GM23338 (cell line): Measurements from ENCODE around the gene CD4. TPM values are rescaled to one million over a fixed set of nuclear protein-coding genes. Genes with fewer than 3 reads are reported as not detected.
A peak's percentile ranks its signal among the peaks of the same experiment; 100 is the strongest.

Source experiments
- ATAC-seq: fragments of 200-7000 bp; cut with Tn5 transposase; 3 replicates; pipeline ENCODE4 v1.9.1; 2020
- DNase-seq: peaks from one replicate; pipeline ENCODE4 v3.0.0-alpha.2; 2015; ENCODE audit warnings: low spot score
- H2AFZ ChIP-seq: fragments of 200-600 bp; sonication (generic); 2 replicates; pipeline ENCODE4 v1.8.0; 2016; ENCODE audit warnings: antibody characterized with exemption, mild to moderate bottlenecking, moderate library complexity
- H3F3A ChIP-seq: fragments of 200-600 bp; sonication (generic); replicated peaks from 2 replicates; pipeline ENCODE4 v1.8.0; 2017; ENCODE audit warnings: antibody characterized with exemption, mixed run types, low read depth
- H3K27ac ChIP-seq: fragments of 200-600 bp; sonication (generic); 2 replicates; pipeline ENCODE4 v1.6.1; 2016; ENCODE audit warnings: low read depth
- H3K27me3 ChIP-seq: fragments of 200-600 bp; sonication (generic); 2 replicates; pipeline ENCODE4 v1.8.0; 2016; ENCODE audit warnings: mild to moderate bottlenecking, mixed run types, moderate library complexity; ENCODE audit not compliant: insufficient read depth
- H3K36me3 ChIP-seq: fragments of 200-600 bp; sonication (generic); 2 replicates; pipeline ENCODE4 v1.8.0; 2016; ENCODE audit warnings: mild to moderate bottlenecking; ENCODE audit not compliant: insufficient read depth
- H3K4me1 ChIP-seq: fragments of 200-600 bp; sonication (generic); 2 replicates; pipeline ENCODE4 v1.8.0; 2016; ENCODE audit warnings: mild to moderate bottlenecking, moderate library complexity; ENCODE audit not compliant: insufficient read depth
- H3K4me2 ChIP-seq: fragments of 200-600 bp; sonication (generic); 2 replicates; pipeline ENCODE4 v1.7.1; 2017; ENCODE audit warnings: mixed run types
- H3K4me3 ChIP-seq: fragments of 200-600 bp; sonication (generic); 2 replicates; pipeline ENCODE4 v1.6.1; 2016; ENCODE audit warnings: mixed run types
- H3K79me2 ChIP-seq: fragments of 200-600 bp; sonication (generic); replicated peaks from 2 replicates; pipeline ENCODE4 v1.8.0; 2017; ENCODE audit warnings: mild to moderate bottlenecking; ENCODE audit not compliant: insufficient read depth
- H3K9me2 ChIP-seq: fragments of 200-600 bp; sonication (generic); 2 replicates; pipeline ENCODE4 v1.8.0; 2017; ENCODE audit not compliant: insufficient read depth
- H4K20me1 ChIP-seq: fragments of 200-600 bp; sonication (generic); replicated peaks from 2 replicates; pipeline ENCODE4 v1.8.0; 2017; ENCODE audit warnings: mild to moderate bottlenecking; ENCODE audit not compliant: insufficient read depth
- H3K27ac Mint-ChIP-seq: 2 replicates; pipeline ENCODE4 v1.8.0; 2020; ENCODE audit warnings: inconsistent platforms, mild to moderate bottlenecking, moderate library complexity, mixed read lengths
- H3K27me3 Mint-ChIP-seq: 3 replicates; pipeline ENCODE4 v1.8.0; 2022; ENCODE audit warnings: low read depth, mild to moderate bottlenecking, moderate library complexity, mixed read lengths, inconsistent platforms; ENCODE audit not compliant: insufficient read depth, poor library complexity
- H3K36me3 Mint-ChIP-seq: 3 replicates; pipeline ENCODE4 v1.8.0; 2021; ENCODE audit warnings: low read depth, mild to moderate bottlenecking, inconsistent platforms, moderate library complexity, mixed read lengths
- H3K4me1 Mint-ChIP-seq: 3 replicates; pipeline ENCODE4 v1.8.0; 2020; ENCODE audit warnings: mild to moderate bottlenecking, inconsistent platforms, mixed read lengths
- H3K4me3 Mint-ChIP-seq: 3 replicates; pipeline ENCODE4 v1.8.0; 2021; ENCODE audit warnings: moderate library complexity, mild to moderate bottlenecking, inconsistent platforms, mixed read lengths
- H3K9me3 Mint-ChIP-seq: 3 replicates; pipeline ENCODE4 v1.8.0; 2020; ENCODE audit warnings: moderate library complexity, mild to moderate bottlenecking, inconsistent platforms, mixed read lengths
- CREB1 ChIP-seq: fragments of 250-450 bp; sonication (Bioruptor Pico); IDR thresholded peaks from 2 replicates; pipeline ENCODE4 v1.5.0; 2020; ENCODE audit warnings: low read depth, mild to moderate bottlenecking, moderate library complexity
- EZH2 ChIP-seq: fragments of 200-600 bp; sonication (generic); IDR thresholded peaks from one replicate; pipeline ENCODE4 v1.8.0; 2017; ENCODE audit warnings: antibody characterized with exemption, mild to moderate bottlenecking, low read depth; ENCODE audit not compliant: unreplicated experiment
- JUNB ChIP-seq: IDR thresholded peaks from one replicate; pipeline ENCODE4 v1.6.1; 2016; ENCODE audit warnings: antibody characterized with exemption; ENCODE audit not compliant: unreplicated experiment
- NANOG ChIP-seq: IDR thresholded peaks from 2 replicates; pipeline ENCODE4 v1.6.1; 2016; ENCODE audit warnings: antibody characterized with exemption, borderline replicate concordance
- REST ChIP-seq: IDR thresholded peaks from one replicate; pipeline ENCODE4 v1.6.1; 2018; ENCODE audit warnings: antibody characterized with exemption; ENCODE audit not compliant: unreplicated experiment
- STAT1 ChIP-seq: IDR thresholded peaks from one replicate; pipeline ENCODE4 v1.6.1; 2016; ENCODE audit warnings: antibody characterized with exemption; ENCODE audit not compliant: unreplicated experiment
- ZNF114 ChIP-seq: fragments of 250-450 bp; sonication (Bioruptor Pico); IDR thresholded peaks from 2 replicates; pipeline ENCODE4 v1.5.0; 2020; ENCODE audit warnings: mild to moderate bottlenecking, moderate library complexity
- polyA plus RNA-seq: library from polyadenylated mRNA; unstranded; fragments of >200 nt; fragmentation: Nextera tagmentation; extraction: Ambion mirVana; gene quantifications from 2 replicates; pipeline ENCODE4 v1.2.1, GENCODE V29; 2016
- total RNA-seq: library from RNA; depleted of rRNA; stranded (reverse); fragments of >200 nt; shearing (Covaris generic); gene quantifications from 2 replicates; pipeline ENCODE4 v1.2.3, GENCODE V29; 2014
- TF ChIP-seq, protein P1 (sequence below): fragments of 250-450 bp; sonication (Bioruptor Pico); IDR thresholded peaks from 2 replicates; pipeline ENCODE4 v1.5.0; 2020; ENCODE audit warnings: mild to moderate bottlenecking, moderate library complexity

The CD4 gene
- total and polyA plus RNA-seq, 2 experiments from 2014 or later = 1.5 to 2.0 TPM

- Histone ChIP-seq H3K36me3 (no peaks in the 10 kb centered on the region), H3K4me2 (peak overlapping the region; percentile 46), H3F3A (peaks cover 21% of the 10 kb centered on the region), H2AFZ (no peak overlapping the region), H3K9me2 (peaks cover 13% of the 10 kb centered on the region), H3K27ac (peak overlapping the region; percentile 83), H3K79me2 (peaks cover 14% of the 10 kb centered on the region), H3K4me3 (peak overlapping the region; percentile 2; the same call in 1 of the 2 replicates), H3K4me1 (peaks cover 25% of the 10 kb centered on the region), H3K27me3 (peaks cover 8% of the 10 kb centered on the region; the same call in 1 of the 2 replicates), H4K20me1 (peaks cover 5% of the 10 kb centered on the region)
- Mint-ChIP-seq H3K27me3 (peaks cover 41% of the 10 kb centered on the region), H3K4me3 (peak overlapping the region; percentile 17; the same call in 1 of the 3 replicates), H3K27ac (peak overlapping the region; percentile 85; the same call in 1 of the 2 replicates), H3K36me3 (no peaks in the 10 kb centered on the region; the same call in 2 of the 3 replicates), H3K9me3 (no peaks in the 10 kb centered on the region; the same call in 1 of the 3 replicates), H3K4me1 (peaks cover 44% of the 10 kb centered on the region)
- TF ChIP-seq ZNF114 (CRISPR knock-in tag) = no peak
- no peak for TF ChIP-seq EZH2
- no peak for TF ChIP-seq REST
- no peak for TF ChIP-seq NANOG
- no peak for TF ChIP-seq JUNB
- TF ChIP-seq, protein P1, sequence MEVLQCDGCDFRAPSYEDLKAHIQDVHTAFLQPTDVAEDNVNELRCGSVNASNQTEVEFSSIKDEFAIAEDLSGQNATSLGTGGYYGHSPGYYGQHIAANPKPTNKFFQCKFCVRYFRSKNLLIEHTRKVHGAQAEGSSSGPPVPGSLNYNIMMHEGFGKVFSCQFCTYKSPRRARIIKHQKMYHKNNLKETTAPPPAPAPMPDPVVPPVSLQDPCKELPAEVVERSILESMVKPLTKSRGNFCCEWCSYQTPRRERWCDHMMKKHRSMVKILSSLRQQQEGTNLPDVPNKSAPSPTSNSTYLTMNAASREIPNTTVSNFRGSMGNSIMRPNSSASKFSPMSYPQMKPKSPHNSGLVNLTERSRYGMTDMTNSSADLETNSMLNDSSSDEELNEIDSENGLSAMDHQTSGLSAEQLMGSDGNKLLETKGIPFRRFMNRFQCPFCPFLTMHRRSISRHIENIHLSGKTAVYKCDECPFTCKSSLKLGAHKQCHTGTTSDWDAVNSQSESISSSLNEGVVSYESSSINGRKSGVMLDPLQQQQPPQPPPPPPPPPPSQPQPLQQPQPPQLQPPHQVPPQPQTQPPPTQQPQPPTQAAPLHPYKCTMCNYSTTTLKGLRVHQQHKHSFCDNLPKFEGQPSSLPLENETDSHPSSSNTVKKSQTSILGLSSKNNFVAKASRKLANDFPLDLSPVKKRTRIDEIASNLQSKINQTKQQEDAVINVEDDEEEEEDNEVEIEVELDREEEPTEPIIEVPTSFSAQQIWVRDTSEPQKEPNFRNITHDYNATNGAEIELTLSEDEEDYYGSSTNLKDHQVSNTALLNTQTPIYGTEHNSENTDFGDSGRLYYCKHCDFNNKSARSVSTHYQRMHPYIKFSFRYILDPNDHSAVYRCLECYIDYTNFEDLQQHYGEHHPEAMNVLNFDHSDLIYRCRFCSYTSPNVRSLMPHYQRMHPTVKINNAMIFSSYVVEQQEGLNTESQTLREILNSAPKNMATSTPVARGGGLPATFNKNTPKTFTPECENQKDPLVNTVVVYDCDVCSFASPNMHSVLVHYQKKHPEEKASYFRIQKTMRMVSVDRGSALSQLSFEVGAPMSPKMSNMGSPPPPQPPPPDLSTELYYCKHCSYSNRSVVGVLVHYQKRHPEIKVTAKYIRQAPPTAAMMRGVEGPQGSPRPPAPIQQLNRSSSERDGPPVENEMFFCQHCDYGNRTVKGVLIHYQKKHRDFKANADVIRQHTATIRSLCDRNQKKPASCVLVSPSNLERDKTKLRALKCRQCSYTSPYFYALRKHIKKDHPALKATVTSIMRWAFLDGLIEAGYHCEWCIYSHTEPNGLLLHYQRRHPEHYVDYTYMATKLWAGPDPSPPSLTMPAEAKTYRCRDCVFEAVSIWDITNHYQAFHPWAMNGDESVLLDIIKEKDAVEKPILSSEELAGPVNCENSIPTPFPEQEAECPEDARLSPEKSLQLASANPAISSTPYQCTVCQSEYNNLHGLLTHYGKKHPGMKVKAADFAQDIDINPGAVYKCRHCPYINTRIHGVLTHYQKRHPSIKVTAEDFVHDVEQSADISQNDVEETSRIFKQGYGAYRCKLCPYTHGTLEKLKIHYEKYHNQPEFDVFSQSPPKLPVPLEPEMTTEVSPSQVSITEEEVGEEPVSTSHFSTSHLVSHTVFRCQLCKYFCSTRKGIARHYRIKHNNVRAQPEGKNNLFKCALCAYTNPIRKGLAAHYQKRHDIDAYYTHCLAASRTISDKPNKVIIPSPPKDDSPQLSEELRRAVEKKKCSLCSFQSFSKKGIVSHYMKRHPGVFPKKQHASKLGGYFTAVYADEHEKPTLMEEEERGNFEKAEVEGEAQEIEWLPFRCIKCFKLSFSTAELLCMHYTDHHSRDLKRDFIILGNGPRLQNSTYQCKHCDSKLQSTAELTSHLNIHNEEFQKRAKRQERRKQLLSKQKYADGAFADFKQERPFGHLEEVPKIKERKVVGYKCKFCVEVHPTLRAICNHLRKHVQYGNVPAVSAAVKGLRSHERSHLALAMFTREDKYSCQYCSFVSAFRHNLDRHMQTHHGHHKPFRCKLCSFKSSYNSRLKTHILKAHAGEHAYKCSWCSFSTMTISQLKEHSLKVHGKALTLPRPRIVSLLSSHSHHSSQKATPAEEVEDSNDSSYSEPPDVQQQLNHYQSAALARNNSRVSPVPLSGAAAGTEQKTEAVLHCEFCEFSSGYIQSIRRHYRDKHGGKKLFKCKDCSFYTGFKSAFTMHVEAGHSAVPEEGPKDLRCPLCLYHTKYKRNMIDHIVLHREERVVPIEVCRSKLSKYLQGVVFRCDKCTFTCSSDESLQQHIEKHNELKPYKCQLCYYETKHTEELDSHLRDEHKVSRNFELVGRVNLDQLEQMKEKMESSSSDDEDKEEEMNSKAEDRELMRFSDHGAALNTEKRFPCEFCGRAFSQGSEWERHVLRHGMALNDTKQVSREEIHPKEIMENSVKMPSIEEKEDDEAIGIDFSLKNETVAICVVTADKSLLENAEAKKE (CRISPR knock-in tag) = no peak
- TF ChIP-seq STAT1 = no peak
- no peak for TF ChIP-seq CREB1
- no peak for ATAC-seq
- no peak for DNase-seq
Observed at GRCh38 chr12:6763380-6763779, 25.9 kb upstream of the CD4 start.
